GM23338 (cell line): ENCODE data around the gene ZNF526. TPM values are rescaled to one million over a fixed set of nuclear protein-coding genes. Genes with fewer than 3 reads are reported as not detected.

Experiments
- ATAC-seq: fragments of 200-7000 bp; cut with Tn5 transposase; 3 replicates; pipeline ENCODE4 v1.9.1; 2020
- DNase-seq: peaks from one replicate; pipeline ENCODE4 v3.0.0-alpha.2; 2015; ENCODE audit warnings: low spot score
- H2AFZ ChIP-seq: fragments of 200-600 bp; sonication (generic); 2 replicates; pipeline ENCODE4 v1.8.0; 2016; ENCODE audit warnings: antibody characterized with exemption, mild to moderate bottlenecking, moderate library complexity
- H3F3A ChIP-seq: fragments of 200-600 bp; sonication (generic); replicated peaks from 2 replicates; pipeline ENCODE4 v1.8.0; 2017; ENCODE audit warnings: antibody characterized with exemption, mixed run types, low read depth
- H3K27ac ChIP-seq: fragments of 200-600 bp; sonication (generic); 2 replicates; pipeline ENCODE4 v1.6.1; 2016; ENCODE audit warnings: low read depth
- H3K27me3 ChIP-seq: fragments of 200-600 bp; sonication (generic); 2 replicates; pipeline ENCODE4 v1.8.0; 2016; ENCODE audit warnings: mild to moderate bottlenecking, mixed run types, moderate library complexity; ENCODE audit not compliant: insufficient read depth
- H3K36me3 ChIP-seq: fragments of 200-600 bp; sonication (generic); 2 replicates; pipeline ENCODE4 v1.8.0; 2016; ENCODE audit warnings: mild to moderate bottlenecking; ENCODE audit not compliant: insufficient read depth
- H3K4me1 ChIP-seq: fragments of 200-600 bp; sonication (generic); 2 replicates; pipeline ENCODE4 v1.8.0; 2016; ENCODE audit warnings: mild to moderate bottlenecking, moderate library complexity; ENCODE audit not compliant: insufficient read depth
- H3K4me2 ChIP-seq: fragments of 200-600 bp; sonication (generic); 2 replicates; pipeline ENCODE4 v1.7.1; 2017; ENCODE audit warnings: mixed run types
- H3K4me3 ChIP-seq: fragments of 200-600 bp; sonication (generic); 2 replicates; pipeline ENCODE4 v1.6.1; 2016; ENCODE audit warnings: mixed run types
- H3K79me2 ChIP-seq: fragments of 200-600 bp; sonication (generic); replicated peaks from 2 replicates; pipeline ENCODE4 v1.8.0; 2017; ENCODE audit warnings: mild to moderate bottlenecking; ENCODE audit not compliant: insufficient read depth
- H3K9me2 ChIP-seq: fragments of 200-600 bp; sonication (generic); 2 replicates; pipeline ENCODE4 v1.8.0; 2017; ENCODE audit not compliant: insufficient read depth
- H4K20me1 ChIP-seq: fragments of 200-600 bp; sonication (generic); replicated peaks from 2 replicates; pipeline ENCODE4 v1.8.0; 2017; ENCODE audit warnings: mild to moderate bottlenecking; ENCODE audit not compliant: insufficient read depth
- H3K27ac Mint-ChIP-seq: 2 replicates; pipeline ENCODE4 v1.8.0; 2020; ENCODE audit warnings: inconsistent platforms, mild to moderate bottlenecking, moderate library complexity, mixed read lengths
- H3K27me3 Mint-ChIP-seq: 3 replicates; pipeline ENCODE4 v1.8.0; 2022; ENCODE audit warnings: low read depth, mild to moderate bottlenecking, moderate library complexity, mixed read lengths, inconsistent platforms; ENCODE audit not compliant: insufficient read depth, poor library complexity
- H3K36me3 Mint-ChIP-seq: 3 replicates; pipeline ENCODE4 v1.8.0; 2021; ENCODE audit warnings: low read depth, mild to moderate bottlenecking, inconsistent platforms, moderate library complexity, mixed read lengths
- H3K4me1 Mint-ChIP-seq: 3 replicates; pipeline ENCODE4 v1.8.0; 2020; ENCODE audit warnings: mild to moderate bottlenecking, inconsistent platforms, mixed read lengths
- H3K4me3 Mint-ChIP-seq: 3 replicates; pipeline ENCODE4 v1.8.0; 2021; ENCODE audit warnings: moderate library complexity, mild to moderate bottlenecking, inconsistent platforms, mixed read lengths
- H3K9me3 Mint-ChIP-seq: 3 replicates; pipeline ENCODE4 v1.8.0; 2020; ENCODE audit warnings: moderate library complexity, mild to moderate bottlenecking, inconsistent platforms, mixed read lengths
- CREB1 ChIP-seq: fragments of 250-450 bp; sonication (Bioruptor Pico); IDR thresholded peaks from 2 replicates; pipeline ENCODE4 v1.5.0; 2020; ENCODE audit warnings: low read depth, mild to moderate bottlenecking, moderate library complexity
- CTCF ChIP-seq, 2 experiments: fragments of 200-600 bp in 1 of 2; sonication (generic) in 1 of 2; conservative IDR thresholded peaks; 2 replicates each; pipeline versions ENCODE4 v1.5.1 to v1.6.1; 2016 to 2017; ENCODE audit warnings: antibody characterized with exemption in 2 of 2, low read depth in 2 of 2, mild to moderate bottlenecking in 2 of 2, moderate library complexity in 1 of 2
- EZH2phosphoT487 ChIP-seq: fragments of 200-600 bp; sonication (generic); IDR thresholded peaks from one replicate; pipeline ENCODE4 v1.8.1; 2018; ENCODE audit warnings: antibody characterized with exemption; ENCODE audit not compliant: unreplicated experiment
- JUNB ChIP-seq: IDR thresholded peaks from one replicate; pipeline ENCODE4 v1.6.1; 2016; ENCODE audit warnings: antibody characterized with exemption; ENCODE audit not compliant: unreplicated experiment
- NANOG ChIP-seq: IDR thresholded peaks from 2 replicates; pipeline ENCODE4 v1.6.1; 2016; ENCODE audit warnings: antibody characterized with exemption, borderline replicate concordance
- POLR2AphosphoS5 ChIP-seq: IDR thresholded peaks from 2 replicates; pipeline ENCODE4 v1.6.1; 2016; ENCODE audit warnings: antibody characterized with exemption, low read depth
- REST ChIP-seq: IDR thresholded peaks from one replicate; pipeline ENCODE4 v1.6.1; 2018; ENCODE audit warnings: antibody characterized with exemption; ENCODE audit not compliant: unreplicated experiment
- ZNF114 ChIP-seq: fragments of 250-450 bp; sonication (Bioruptor Pico); IDR thresholded peaks from 2 replicates; pipeline ENCODE4 v1.5.0; 2020; ENCODE audit warnings: mild to moderate bottlenecking, moderate library complexity
- ZNF331 ChIP-seq: fragments of 250-450 bp; sonication (Bioruptor Pico); IDR thresholded peaks from 2 replicates; pipeline ENCODE4 v1.5.0; 2020; ENCODE audit warnings: low read depth, mild to moderate bottlenecking, moderate library complexity
- polyA plus RNA-seq: library from polyadenylated mRNA; unstranded; fragments of >200 nt; fragmentation: Nextera tagmentation; extraction: Ambion mirVana; gene quantifications from 2 replicates; pipeline ENCODE4 v1.2.1, GENCODE V29; 2016
- total RNA-seq: library from RNA; depleted of rRNA; stranded (reverse); fragments of >200 nt; shearing (Covaris generic); gene quantifications from 2 replicates; pipeline ENCODE4 v1.2.3, GENCODE V29; 2014

Gene ZNF526
- total and polyA plus RNA-seq, 2 experiments from 2014 or later = 4.7 to 13.3 TPM

GRCh38 chr19:42250666-42251531 is 30.8 kb downstream of the ZNF526 start (continued):
- TF ChIP-seq REST = no peak
- TF ChIP-seq ZNF331 = no peak
- TF ChIP-seq POLR2AphosphoS5 = no peak
- TF ChIP-seq NANOG = no peak
- no peak for TF ChIP-seq ZNF114 (CRISPR knock-in tag)
- TF ChIP-seq EZH2phosphoT487 = no peak
- TF ChIP-seq JUNB = no peak
- TF ChIP-seq CREB1 = no peak

GRCh38 chr19:42251572-42252358 is 31.7 kb downstream of the ZNF526 start:
- DNase-seq (no peak), ATAC-seq (no peak)
- Histone ChIP-seq H2AFZ (no peak overlapping the region), H3K27me3 (peaks cover 6% of the 10 kb centered on the region), H4K20me1 (no peaks in the 10 kb centered on the region; the same call in 1 of the 2 replicates), H3F3A (peaks cover 18% of the 10 kb centered on the region), H3K27ac (no peak overlapping the region), H3K4me3 (peak overlapping the region; percentile 96; the same call in 1 of the 2 replicates), H3K79me2 (peaks cover 38% of the 10 kb centered on the region), H3K9me2 (no peaks in the 10 kb centered on the region), H3K4me2 (peak overlapping the region; percentile 67), H3K36me3 (no peaks in the 10 kb centered on the region), H3K4me1 (peaks cover 29% of the 10 kb centered on the region)
- H3K27ac Mint-ChIP-seq = peak overlapping the region; percentile 89
- peaks cover 32% of the 10 kb centered on the region for H3K27me3 Mint-ChIP-seq
- peak overlapping the region; percentile 88 for H3K4me3 Mint-ChIP-seq
- H3K36me3 Mint-ChIP-seq = peaks cover 10% of the 10 kb centered on the region; the same call in 2 of the 3 replicates
- H3K9me3 Mint-ChIP-seq = no peaks in the 10 kb centered on the region; the same call in 1 of the 3 replicates
- H3K4me1 Mint-ChIP-seq = peaks cover 39% of the 10 kb centered on the region
- TF ChIP-seq POLR2AphosphoS5 (no peak), EZH2phosphoT487 (no peak), CTCF (conservative IDR thresholded peaks at IDR 0.05; ENCODE audit: low read depth in 2 of 2) (no peak), NANOG (no peak)
